ENCODE results near the gene NUP35.

- TF ChIP-seq CTCF (IDR thresholded peaks at IDR 0.05) (no peak), POLR2A (IDR thresholded peaks at IDR 0.05) (no peak)
These were observed 10.6 kb upstream of the NUP35 start for GRCh38 chr2:183113630-183114029.

Data from Peyer's patch (tissue), 4 donors.